Right atrium auricular region (tissue), 2 donors: ENCODE data around the gene MRI1. TPM values are rescaled to one million over a fixed set of nuclear protein-coding genes. Genes with fewer than 3 reads are reported as not detected.

Experiments used
- DNase-seq: peaks from one replicate; pipeline ENCODE4 v3.0.0-alpha.2; 2019; ENCODE audit warnings: low spot score
- H3K27ac ChIP-seq, 2 donors: fragments of 200-600 bp; sonication (generic); 1 replicate in 1 of 2; 2 replicates in 1 of 2; pipeline ENCODE4 v1.5.1; 2016 to 2019
- H3K27me3 ChIP-seq, 2 donors: fragments of 200-600 bp; sonication (generic); one replicate each; pipeline versions ENCODE4 v1.5.1 to v1.6.0; 2017 to 2019
- H3K36me3 ChIP-seq: fragments of 200-600 bp; sonication (generic); one replicate; pipeline ENCODE4 v1.5.1; 2016
- H3K4me1 ChIP-seq, 2 donors: fragments of 200-600 bp; sonication (generic); one replicate each; pipeline versions ENCODE4 v1.5.1 to v1.6.0; 2017 to 2019
- H3K4me3 ChIP-seq, 2 donors: fragments of 200-600 bp; sonication (generic); 1 replicate in 1 of 2; 2 replicates in 1 of 2; pipeline ENCODE4 v1.5.1; 2017 to 2019; ENCODE audit warnings: mild to moderate bottlenecking in 1 of 2, moderate library complexity in 1 of 2
- H3K9me3 ChIP-seq, 2 donors: fragments of 200-600 bp; sonication (generic); one replicate each; pipeline ENCODE4 v1.5.1; 2019
- CTCF ChIP-seq, 2 donors: fragments of 200-600 bp; sonication (generic); IDR thresholded peaks; one replicate each; pipeline ENCODE4 v1.5.1; 2019; ENCODE audit warnings: antibody characterized with exemption in 2 of 2
- total RNA-seq, 2 donors: library from RNA; depleted of rRNA; stranded (reverse); fragments of >200 nt; gene quantifications; one replicate each; pipeline ENCODE4 v1.1.0, GENCODE V29; 2016

Gene MRI1
- total RNA-seq, 2 donors from 2014 or later, result 18.2 to 19.4 TPM

- peak overlapping the region; percentile 92 for H3K27ac ChIP-seq
- DNase-seq, result peak; percentile 93
- peak overlapping the region; percentile 84 to 91 for H3K4me3 ChIP-seq
- H3K4me1 ChIP-seq, result peaks cover 0 to 38% of the 10 kb centered on the region in 2 donors
- H3K36me3 ChIP-seq, result no peaks in the 10 kb centered on the region
- H3K27me3 ChIP-seq, result no peaks in the 10 kb centered on the region
- TF ChIP-seq CTCF (IDR thresholded peaks at IDR 0.05), result no peak
- no peaks in the 10 kb centered on the region for H3K9me3 ChIP-seq
Observed at GRCh38 chr19:13796301-13797057, 32.2 kb downstream of the MRI1 start.

- no peak for DNase-seq
- H3K4me1 ChIP-seq, result peaks cover 0 to 38% of the 10 kb centered on the region in 2 donors
- no peak for TF ChIP-seq CTCF (IDR thresholded peaks at IDR 0.05)
- H3K36me3 ChIP-seq, result no peaks in the 10 kb centered on the region
- peak overlapping the region in 1 of 2 donors; percentile 84 for H3K4me3 ChIP-seq
- H3K27ac ChIP-seq, result peak overlapping the region; percentile 92
- H3K27me3 ChIP-seq, result no peaks in the 10 kb centered on the region
- no peaks in the 10 kb centered on the region for H3K9me3 ChIP-seq
Observed at GRCh38 chr19:13797058-13797440, 32.7 kb downstream of the MRI1 start.

GRCh38 chr19:13797870-13798269 is 33.5 kb downstream of the MRI1 start:
- Histone ChIP-seq H3K4me1 (peaks cover 0 to 38% of the 10 kb centered on the region in 2 donors), H3K27ac (peak overlapping the region; percentile 92), H3K9me3 (no peaks in the 10 kb centered on the region), H3K36me3 (no peaks in the 10 kb centered on the region), H3K27me3 (no peaks in the 10 kb centered on the region), H3K4me3 (no peak overlapping the region)
- peak; percentile 82 for DNase-seq
- no peak for TF ChIP-seq CTCF (IDR thresholded peaks at IDR 0.05)

GRCh38 chr19:13799669-13800068 is 35.3 kb downstream of the MRI1 start:
- H3K4me1 ChIP-seq, result peaks cover 0 to 24% of the 10 kb centered on the region in 2 donors
- H3K27ac ChIP-seq, result no peak overlapping the region
- no peak overlapping the region for H3K4me3 ChIP-seq
- no peaks in the 10 kb centered on the region for H3K27me3 ChIP-seq
- H3K9me3 ChIP-seq, result no peaks in the 10 kb centered on the region
- peaks cover 2% of the 10 kb centered on the region for H3K36me3 ChIP-seq
- DNase-seq, result no peak
- TF ChIP-seq CTCF (IDR thresholded peaks at IDR 0.05), result no peak

GRCh38 chr19:13803038-13803437 is 38.7 kb downstream of the MRI1 start:
- H3K36me3 ChIP-seq, result peaks cover 7% of the 10 kb centered on the region
- DNase-seq, result no peak
- H3K4me3 ChIP-seq, result no peak overlapping the region

More at GRCh38 chr19:13803038-13803437, 38.7 kb downstream of the MRI1 start:
- Histone ChIP-seq H3K27ac (no peak overlapping the region), H3K4me1 (no peaks in the 10 kb centered on the region), H3K9me3 (no peaks in the 10 kb centered on the region), H3K27me3 (no peaks in the 10 kb centered on the region)
- no peak for TF ChIP-seq CTCF (IDR thresholded peaks at IDR 0.05)
